Trophoblast cell (in vitro differentiated cells and primary cell): Measurements from ENCODE around the gene KIAA0040.

ENCODE experiments used
- DNase-seq, 2 donors: peaks; one replicate each; pipeline ENCODE4 v3.0.0-alpha.2; 2016
- H2AFZ ChIP-seq: 2 replicates; pipeline ENCODE4 v1.6.1; 2013; ENCODE audit warnings: low read length, moderate library complexity, mild to moderate bottlenecking; ENCODE audit not compliant: insufficient read depth, poor library complexity
- H2AK5ac ChIP-seq: 2 replicates; pipeline ENCODE4 v1.6.1; 2013; ENCODE audit warnings: mild to moderate bottlenecking, low read length
- H2BK120ac ChIP-seq: 2 replicates; pipeline ENCODE4 v1.6.1; 2013; ENCODE audit warnings: low read length, mild to moderate bottlenecking, moderate library complexity; ENCODE audit not compliant: insufficient read depth, poor library complexity
- H2BK12ac ChIP-seq: 2 replicates; pipeline ENCODE4 v1.6.1; 2013; ENCODE audit warnings: mild to moderate bottlenecking, low read length, moderate library complexity
- H2BK5ac ChIP-seq: 2 replicates; pipeline ENCODE4 v1.6.1; 2013; ENCODE audit warnings: low read length, low read depth, moderate library complexity, mild to moderate bottlenecking; ENCODE audit not compliant: poor library complexity
- H3K14ac ChIP-seq: 2 replicates; pipeline ENCODE4 v1.6.1; 2013; ENCODE audit warnings: mild to moderate bottlenecking, low read length
- H3K18ac ChIP-seq: 2 replicates; pipeline ENCODE4 v1.6.1; 2013; ENCODE audit warnings: mild to moderate bottlenecking, low read length
- H3K23ac ChIP-seq: 2 replicates; pipeline ENCODE4 v1.6.1; 2013; ENCODE audit warnings: low read length
- H3K27ac ChIP-seq: 2 replicates; pipeline ENCODE4 v1.5.1; 2013; ENCODE audit warnings: low read depth, mild to moderate bottlenecking, inconsistent platforms, low read length, moderate library complexity
- H3K27me3 ChIP-seq: 2 replicates; pipeline ENCODE4 v1.6.1; 2013; ENCODE audit warnings: inconsistent platforms, mild to moderate bottlenecking, low read length, moderate library complexity; ENCODE audit not compliant: insufficient read depth
- H3K36me3 ChIP-seq, 2 experiments: 1 replicate in 1 of 2; 2 replicates in 1 of 2; pipeline ENCODE4 v1.6.1; 2013; ENCODE audit warnings: low read length in 2 of 2, mild to moderate bottlenecking in 2 of 2, moderate library complexity in 1 of 2; ENCODE audit not compliant: insufficient read depth in 2 of 2, control insufficient read depth in 1 of 2
- H3K4ac ChIP-seq: 2 replicates; pipeline ENCODE4 v1.6.1; 2013; ENCODE audit warnings: low read depth, mild to moderate bottlenecking, low read length, moderate library complexity
- H3K4me1 ChIP-seq, 2 experiments: 1 replicate in 1 of 2; 2 replicates in 1 of 2; pipeline ENCODE4 v1.6.1; 2013; ENCODE audit warnings: low read length in 2 of 2, mild to moderate bottlenecking in 2 of 2, moderate library complexity in 1 of 2; ENCODE audit not compliant: insufficient read depth in 2 of 2, control insufficient read depth in 1 of 2
- H3K4me2 ChIP-seq: 2 replicates; pipeline ENCODE4 v1.6.1; 2013; ENCODE audit warnings: inconsistent platforms, mild to moderate bottlenecking, low read length, moderate library complexity
- H3K4me3 ChIP-seq: 2 replicates; pipeline ENCODE4 v1.5.1; 2013; ENCODE audit warnings: mild to moderate bottlenecking, low read depth, low read length, inconsistent platforms
- H3K79me1 ChIP-seq: one replicate; pipeline ENCODE4 v1.6.1; 2013; ENCODE audit warnings: low read length
- H3K79me2 ChIP-seq: 2 replicates; pipeline ENCODE4 v1.6.1; 2013; ENCODE audit warnings: low read length, mild to moderate bottlenecking; ENCODE audit not compliant: control insufficient read depth, insufficient read depth, poor library complexity
- H3K9ac ChIP-seq: 2 replicates; pipeline ENCODE4 v1.6.1; 2013; ENCODE audit warnings: mild to moderate bottlenecking, low read length
- H3K9me3 ChIP-seq: 2 replicates; pipeline ENCODE4 v1.6.1; 2013; ENCODE audit warnings: low read depth, mild to moderate bottlenecking, control low read depth, inconsistent platforms, low read length; ENCODE audit not compliant: insufficient read depth
- H4K12ac ChIP-seq: 2 replicates; pipeline ENCODE4 v1.6.1; 2013; ENCODE audit warnings: low read depth, mild to moderate bottlenecking, low read length, moderate library complexity
- H4K8ac ChIP-seq: 2 replicates; pipeline ENCODE4 v1.6.1; 2013; ENCODE audit warnings: low read depth, mild to moderate bottlenecking, low read length, moderate library complexity
- H4K91ac ChIP-seq: one replicate; pipeline ENCODE4 v1.6.1; 2013; ENCODE audit warnings: low read depth, mild to moderate bottlenecking, low read length, moderate library complexity
- WGBS: extraction: QIAGEN DNeasy Blood & Tissue Kit; methylation state at CpG from one replicate; pipeline ENCODE4 v1.1.7; 2013; ENCODE audit warnings: missing lambda C conversion rate; ENCODE audit not compliant: insufficient read length, insufficient coverage; ENCODE audit errors: extremely low coverage; 5-methylcytosine and 5-hydroxymethylcytosine counted together

Gene KIAA0040

GRCh38 chr1:175195281-175195680, 2.7 kb upstream of the KIAA0040 start:
- Histone ChIP-seq H3K27me3 (no peaks in the 10 kb centered on the region), H2BK12ac (no peak overlapping the region), H2BK120ac (no peak overlapping the region), H3K9ac (no peak overlapping the region), H2AFZ (no peak overlapping the region), H4K91ac (no peak overlapping the region), H2AK5ac (no peak overlapping the region), H3K79me2 (peaks cover 11% of the 10 kb centered on the region), H2BK5ac (no peak overlapping the region), H3K14ac (no peak overlapping the region), H3K36me3 (no peaks in the 10 kb centered on the region), H3K9me3 (no peaks in the 10 kb centered on the region), H4K12ac (no peak overlapping the region), H3K4me3 (no peak overlapping the region), H3K18ac (no peak overlapping the region), H3K4me1 (peaks cover 18 to 31% of the 10 kb centered on the region in 2 experiments), H4K8ac (no peak overlapping the region), H3K4me2 (no peak overlapping the region), H3K23ac (no peak overlapping the region), H3K4ac (no peak overlapping the region), H3K79me1 (peaks cover 28% of the 10 kb centered on the region), H3K27ac (no peak overlapping the region)
- WGBS = no CpG with 5 or more reads among the region's 1 CpG
- no peak for DNase-seq

GRCh38 chr1:175193527-175193910, 943 bp upstream of the KIAA0040 start:
- Histone ChIP-seq H3K27me3 (no peaks in the 10 kb centered on the region), H3K9ac (no peak overlapping the region), H2AK5ac (peak overlapping the region; percentile 52), H3K4me2 (peak overlapping the region; percentile 68), H3K36me3 (no peaks in the 10 kb centered on the region), H3K18ac (peak overlapping the region; percentile 81), H3K14ac (peak overlapping the region; percentile 93), H2BK12ac (peak overlapping the region; percentile 72), H3K4ac (peak overlapping the region; percentile 73), H2AFZ (peak overlapping the region; percentile 95), H3K4me3 (no peak overlapping the region), H3K79me1 (peaks cover 22% of the 10 kb centered on the region), H3K23ac (no peak overlapping the region), H3K4me1 (peaks cover 15 to 24% of the 10 kb centered on the region in 2 experiments), H3K9me3 (no peaks in the 10 kb centered on the region), H2BK5ac (peak overlapping the region; percentile 68), H4K91ac (peak overlapping the region; percentile 84), H4K12ac (peak overlapping the region; percentile 22), H3K79me2 (peaks cover 11% of the 10 kb centered on the region), H4K8ac (peak overlapping the region; percentile 84), H3K27ac (no peak overlapping the region), H2BK120ac (peak overlapping the region; percentile 64)
- DNase-seq = no peak
- no CpG with 5 or more reads among the region's 4 CpGs for WGBS

- WGBS = no CpG with 5 or more reads among the region's 17 CpGs
- H4K91ac ChIP-seq = peak overlapping the region; percentile 72
Observed at GRCh38 chr1:175192111-175192629, 406 bp downstream of the KIAA0040 start.

GRCh38 chr1:175191659-175192058, 917 bp downstream of the KIAA0040 start:
- H3K23ac ChIP-seq = no peak overlapping the region
- H4K8ac ChIP-seq = no peak overlapping the region
- no peak overlapping the region for H3K27ac ChIP-seq
- peak overlapping the region; percentile 61 for H3K4ac ChIP-seq
- H3K4me2 ChIP-seq = peak overlapping the region; percentile 68
- no peak overlapping the region for H3K14ac ChIP-seq
- no peak overlapping the region for H3K18ac ChIP-seq
- peaks cover 1 to 3% of the 10 kb centered on the region in 2 experiments for H3K36me3 ChIP-seq
- H3K9me3 ChIP-seq = no peaks in the 10 kb centered on the region
- no peak overlapping the region for H2BK120ac ChIP-seq
- peak in 1 of 2 donors; percentile 37 for DNase-seq
- H3K79me2 ChIP-seq = peaks cover 11% of the 10 kb centered on the region
- H3K79me1 ChIP-seq = peaks cover 16% of the 10 kb centered on the region
- H2AFZ ChIP-seq = no peak overlapping the region
- H3K4me1 ChIP-seq = peaks cover 9 to 19% of the 10 kb centered on the region in 2 experiments
- no peak overlapping the region for H4K91ac ChIP-seq
- no CpG with 5 or more reads among the region's 7 CpGs for WGBS
- H3K4me3 ChIP-seq = peak overlapping the region; percentile 70
- H3K27me3 ChIP-seq = no peaks in the 10 kb centered on the region
- peak overlapping the region; percentile 87 for H3K9ac ChIP-seq
- H2AK5ac ChIP-seq = no peak overlapping the region
- no peak overlapping the region for H2BK5ac ChIP-seq
- H4K12ac ChIP-seq = no peak overlapping the region
- H2BK12ac ChIP-seq = no peak overlapping the region

More at GRCh38 chr1:175192111-175192629, 406 bp downstream of the KIAA0040 start:
- Histone ChIP-seq H3K4me2 (peak overlapping the region; percentile 68), H4K8ac (peak overlapping the region; percentile 36), H3K4me1 (peaks cover 12 to 22% of the 10 kb centered on the region in 2 experiments), H2AFZ (peak overlapping the region; percentile 79), H3K27me3 (no peaks in the 10 kb centered on the region), H3K36me3 (peaks cover 0 to 3% of the 10 kb centered on the region in 2 experiments), H3K18ac (peak overlapping the region; percentile 25), H3K79me1 (peaks cover 20% of the 10 kb centered on the region), H3K79me2 (peaks cover 11% of the 10 kb centered on the region), H2BK12ac (peak overlapping the region; percentile 18), H3K9ac (peak overlapping the region; percentile 87), H3K23ac (no peak overlapping the region), H4K12ac (peak overlapping the region; percentile 12), H2AK5ac (no peak overlapping the region), H3K27ac (peak overlapping the region; percentile 56), H2BK5ac (peak overlapping the region; percentile 78), H3K4ac (peak overlapping the region; percentile 61), H3K9me3 (no peaks in the 10 kb centered on the region), H2BK120ac (peak overlapping the region; percentile 77), H3K4me3 (peak overlapping the region; percentile 70), H3K14ac (peak overlapping the region; percentile 59)
- peak; percentile 13 to 52 for DNase-seq
